Keratinocyte (primary cell): ENCODE data around the gene SPRR1B.

ENCODE experiments used
- EZH2 ChIP-seq: IDR thresholded peaks from one replicate; pipeline ENCODE4 v1.6.1; 2012; ENCODE audit warnings: inconsistent platforms, mild to moderate bottlenecking, low read length, moderate library complexity
- TF ChIP-seq, protein P1 (sequence below), 3 experiments: IDR thresholded peaks in 1 of 3; conservative IDR thresholded peaks in 1 of 3; optimal IDR thresholded peaks in 1 of 3; 2 replicates in 2 of 3; 3 replicates in 1 of 3; pipeline versions ENCODE3 to v1.5.1; 2011; ENCODE audit warnings: low read length in 3 of 3, mild to moderate bottlenecking in 3 of 3, moderate library complexity in 2 of 3, control low read depth in 1 of 3, inconsistent platforms in 1 of 3; ENCODE audit not compliant: insufficient read depth in 2 of 3; ENCODE audit errors: extremely low read depth in 1 of 3

DNA sequence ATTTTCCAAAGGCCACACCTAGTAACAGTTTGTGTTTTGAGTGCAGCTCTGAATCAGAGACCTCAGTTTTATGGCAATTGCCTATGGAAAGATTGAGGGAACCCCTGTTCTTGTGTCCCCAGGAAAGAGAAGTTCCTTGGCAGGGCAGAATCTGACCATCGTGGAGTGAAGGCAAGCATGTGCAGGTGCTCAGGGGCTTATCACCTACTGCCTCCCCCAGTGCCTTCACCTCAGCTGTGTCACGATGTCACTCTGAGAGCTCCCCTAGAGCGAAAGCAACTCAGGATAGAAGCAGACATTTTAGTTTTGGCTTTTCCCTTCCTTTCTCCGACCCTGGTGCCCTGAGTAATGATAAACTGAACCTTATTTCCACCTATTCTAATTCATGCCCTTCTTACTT lies 48.9 kb upstream of the SPRR1B start:
- no peak for TF ChIP-seq EZH2
- TF ChIP-seq, protein P1, sequence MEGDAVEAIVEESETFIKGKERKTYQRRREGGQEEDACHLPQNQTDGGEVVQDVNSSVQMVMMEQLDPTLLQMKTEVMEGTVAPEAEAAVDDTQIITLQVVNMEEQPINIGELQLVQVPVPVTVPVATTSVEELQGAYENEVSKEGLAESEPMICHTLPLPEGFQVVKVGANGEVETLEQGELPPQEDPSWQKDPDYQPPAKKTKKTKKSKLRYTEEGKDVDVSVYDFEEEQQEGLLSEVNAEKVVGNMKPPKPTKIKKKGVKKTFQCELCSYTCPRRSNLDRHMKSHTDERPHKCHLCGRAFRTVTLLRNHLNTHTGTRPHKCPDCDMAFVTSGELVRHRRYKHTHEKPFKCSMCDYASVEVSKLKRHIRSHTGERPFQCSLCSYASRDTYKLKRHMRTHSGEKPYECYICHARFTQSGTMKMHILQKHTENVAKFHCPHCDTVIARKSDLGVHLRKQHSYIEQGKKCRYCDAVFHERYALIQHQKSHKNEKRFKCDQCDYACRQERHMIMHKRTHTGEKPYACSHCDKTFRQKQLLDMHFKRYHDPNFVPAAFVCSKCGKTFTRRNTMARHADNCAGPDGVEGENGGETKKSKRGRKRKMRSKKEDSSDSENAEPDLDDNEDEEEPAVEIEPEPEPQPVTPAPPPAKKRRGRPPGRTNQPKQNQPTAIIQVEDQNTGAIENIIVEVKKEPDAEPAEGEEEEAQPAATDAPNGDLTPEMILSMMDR (optimal IDR thresholded peaks at IDR 0.05 in 1 of 3, IDR thresholded peaks at IDR 0.05 in 1 of 3, conservative IDR thresholded peaks at IDR 0.05 in 1 of 3; ENCODE audit: extremely low read depth in 1 of 3, insufficient read depth in 2 of 3, low read length in 3 of 3), result no peak
